ENCODE results near the gene TDRD7. TPM values are rescaled to one million over a fixed set of nuclear protein-coding genes. Genes with fewer than 3 reads are reported as not detected.

TDRD7 gene, protein sequence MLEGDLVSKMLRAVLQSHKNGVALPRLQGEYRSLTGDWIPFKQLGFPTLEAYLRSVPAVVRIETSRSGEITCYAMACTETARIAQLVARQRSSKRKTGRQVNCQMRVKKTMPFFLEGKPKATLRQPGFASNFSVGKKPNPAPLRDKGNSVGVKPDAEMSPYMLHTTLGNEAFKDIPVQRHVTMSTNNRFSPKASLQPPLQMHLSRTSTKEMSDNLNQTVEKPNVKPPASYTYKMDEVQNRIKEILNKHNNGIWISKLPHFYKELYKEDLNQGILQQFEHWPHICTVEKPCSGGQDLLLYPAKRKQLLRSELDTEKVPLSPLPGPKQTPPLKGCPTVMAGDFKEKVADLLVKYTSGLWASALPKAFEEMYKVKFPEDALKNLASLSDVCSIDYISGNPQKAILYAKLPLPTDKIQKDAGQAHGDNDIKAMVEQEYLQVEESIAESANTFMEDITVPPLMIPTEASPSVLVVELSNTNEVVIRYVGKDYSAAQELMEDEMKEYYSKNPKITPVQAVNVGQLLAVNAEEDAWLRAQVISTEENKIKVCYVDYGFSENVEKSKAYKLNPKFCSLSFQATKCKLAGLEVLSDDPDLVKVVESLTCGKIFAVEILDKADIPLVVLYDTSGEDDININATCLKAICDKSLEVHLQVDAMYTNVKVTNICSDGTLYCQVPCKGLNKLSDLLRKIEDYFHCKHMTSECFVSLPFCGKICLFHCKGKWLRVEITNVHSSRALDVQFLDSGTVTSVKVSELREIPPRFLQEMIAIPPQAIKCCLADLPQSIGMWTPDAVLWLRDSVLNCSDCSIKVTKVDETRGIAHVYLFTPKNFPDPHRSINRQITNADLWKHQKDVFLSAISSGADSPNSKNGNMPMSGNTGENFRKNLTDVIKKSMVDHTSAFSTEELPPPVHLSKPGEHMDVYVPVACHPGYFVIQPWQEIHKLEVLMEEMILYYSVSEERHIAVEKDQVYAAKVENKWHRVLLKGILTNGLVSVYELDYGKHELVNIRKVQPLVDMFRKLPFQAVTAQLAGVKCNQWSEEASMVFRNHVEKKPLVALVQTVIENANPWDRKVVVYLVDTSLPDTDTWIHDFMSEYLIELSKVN
- 11.3 and 14.8 TPM in 2 replicates for total RNA-seq (2014; rRNA removed; shearing (Covaris generic))

DNA sequence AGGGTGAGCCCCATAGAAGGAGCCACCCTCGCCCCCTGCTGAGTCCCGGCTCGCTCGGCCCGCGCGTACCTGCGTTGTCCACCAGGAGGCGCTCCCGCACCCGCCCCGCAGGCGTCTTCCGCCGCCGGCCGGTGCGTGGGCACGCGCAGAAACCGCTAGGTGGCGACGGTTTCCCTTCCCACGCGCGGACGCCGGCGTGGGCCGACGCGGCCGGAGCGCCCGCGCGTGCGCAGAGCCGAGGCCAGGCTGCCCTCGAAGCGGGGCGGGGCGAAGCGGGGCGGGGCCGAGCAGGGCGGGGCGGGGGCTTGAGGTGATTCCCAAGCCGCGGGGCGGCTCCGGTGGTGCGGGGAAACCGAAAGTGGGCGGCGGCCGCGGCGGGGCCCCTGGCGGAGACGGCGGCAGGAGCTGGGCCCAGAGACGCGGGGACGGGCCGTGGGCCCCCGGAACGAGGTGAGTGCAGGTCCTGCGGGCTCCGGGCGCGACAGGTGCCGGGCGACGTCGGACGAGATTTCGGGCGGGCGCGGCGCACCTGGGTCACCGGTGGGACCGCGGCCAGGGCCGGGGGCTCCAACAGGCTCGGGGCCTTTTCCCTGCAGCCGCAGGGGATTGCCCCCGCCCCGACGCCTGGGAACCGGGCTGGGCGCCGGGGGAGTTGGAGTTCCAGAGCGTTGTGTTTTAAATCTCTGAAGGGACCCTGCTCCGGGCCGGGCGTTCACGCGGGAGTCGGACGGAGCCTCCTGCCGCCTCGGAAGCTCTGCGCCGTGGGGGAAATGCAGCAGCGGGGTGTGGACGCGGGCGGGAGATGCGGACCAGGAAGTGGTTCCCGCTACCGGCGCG is at the start of gene TDRD7:
TDRD7 (plus strand) TSS at position 308 of the 837 bp plus-strand sequence. CDS start 16,370 bp downstream, outside the sequence.
- DNase-seq (ENCODE audit: low read depth), result peak; percentile 76

DNA sequence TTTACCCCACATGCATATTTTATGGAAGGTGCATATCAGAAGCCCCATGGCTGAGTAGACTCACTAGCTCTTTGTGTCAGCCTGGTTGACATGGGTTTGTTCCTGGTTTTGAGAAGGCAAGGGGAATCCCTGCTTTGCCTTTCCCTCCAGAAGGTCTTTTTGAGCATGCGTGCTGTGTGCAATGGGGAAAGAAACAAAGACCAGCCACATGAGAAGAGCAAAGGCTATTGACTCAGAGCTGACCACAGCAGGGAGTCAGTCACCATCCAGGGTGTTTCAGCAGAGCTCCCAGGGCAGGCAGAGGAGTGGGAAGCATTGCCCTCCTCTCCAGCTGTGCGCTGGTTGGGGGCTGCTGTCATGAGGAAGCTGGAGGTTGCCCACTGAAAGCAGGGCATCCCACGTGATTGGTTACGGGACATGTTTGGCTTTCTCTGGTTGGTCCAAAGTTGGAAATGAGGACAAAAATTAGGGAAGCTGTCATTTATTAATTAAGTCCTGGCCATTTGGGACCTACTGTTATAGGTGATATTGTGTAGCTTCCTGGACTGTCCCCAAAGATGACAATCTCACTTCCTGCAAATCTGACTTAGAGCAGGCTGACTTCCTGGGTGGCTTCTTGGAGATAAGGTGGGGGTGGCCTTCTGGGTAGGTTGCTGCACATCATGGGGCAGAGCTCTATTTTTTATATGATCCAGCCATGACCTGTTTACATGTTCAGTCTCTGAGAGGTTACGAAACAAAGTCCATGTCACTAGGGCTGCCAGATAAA is 48.9 kb upstream of the TDRD7 start:
- DNase-seq (ENCODE audit: low read depth), result no peak

DNA sequence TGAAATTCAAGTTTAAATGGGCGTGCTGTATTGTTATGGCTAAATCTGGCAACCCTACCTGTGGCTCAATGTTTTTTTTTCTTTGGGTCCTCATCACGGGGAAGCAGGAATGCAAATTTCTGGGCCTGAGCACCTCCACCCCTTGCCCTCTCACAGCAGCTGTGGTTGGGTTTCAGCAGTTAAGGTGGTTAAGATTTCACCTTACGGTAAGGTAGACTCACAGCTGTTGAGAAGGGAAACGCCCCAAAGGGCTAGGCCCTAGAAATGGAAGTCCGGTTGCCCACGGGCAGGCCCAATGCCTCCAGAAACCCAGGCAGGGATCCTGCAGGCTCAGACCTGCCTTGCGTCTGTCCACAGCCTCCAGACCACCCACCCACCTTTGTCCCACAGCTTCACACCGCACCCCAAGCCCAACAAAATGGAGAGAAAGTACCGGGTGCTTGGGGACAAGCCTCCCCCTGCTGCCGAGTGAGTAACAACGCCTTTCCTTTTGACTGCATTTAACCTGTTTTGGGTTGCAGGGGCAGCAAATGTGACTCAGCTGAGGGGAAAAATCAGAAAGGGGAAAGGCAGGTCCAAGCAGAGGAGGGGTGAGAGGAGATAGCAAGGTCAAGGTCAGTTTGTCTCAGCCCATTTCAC is 48.1 kb upstream of the TDRD7 start:
- no peak for DNase-seq (ENCODE audit: low read depth)

DNA sequence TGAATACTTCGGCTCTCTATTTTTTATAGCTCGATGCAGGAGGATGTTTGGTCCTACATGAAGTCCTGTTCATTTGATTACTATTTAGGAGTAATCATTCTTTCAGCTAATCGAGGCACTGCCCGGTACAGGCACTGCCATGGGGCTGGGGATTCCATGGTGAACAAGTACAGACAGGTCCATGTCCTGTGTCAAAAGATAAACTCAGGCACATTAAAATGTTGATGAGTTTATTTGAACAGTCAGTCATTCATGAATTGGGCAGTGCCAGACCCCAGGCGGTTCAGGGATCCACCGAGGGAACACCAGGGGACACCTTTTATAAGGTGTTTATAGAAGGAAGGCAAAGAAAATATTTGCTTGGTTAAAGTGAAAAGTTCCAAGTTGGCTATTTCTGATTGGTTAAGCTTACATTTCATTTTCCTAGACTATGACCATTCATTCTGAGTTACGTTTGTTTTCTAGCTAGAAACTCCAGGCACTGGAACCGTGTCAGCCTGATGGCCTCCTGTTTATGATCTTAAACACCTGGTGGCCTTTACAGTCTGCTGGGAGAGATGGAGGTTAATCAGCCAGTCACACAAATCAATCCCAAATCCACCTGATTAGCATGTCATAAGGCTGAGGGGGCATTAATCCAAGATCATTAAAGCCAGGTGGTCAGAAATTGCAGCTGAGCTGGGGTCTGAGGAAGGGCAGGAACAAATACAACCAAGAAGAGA is 47.0 kb upstream of the TDRD7 start:
- DNase-seq (ENCODE audit: low read depth), result no peak

DNA sequence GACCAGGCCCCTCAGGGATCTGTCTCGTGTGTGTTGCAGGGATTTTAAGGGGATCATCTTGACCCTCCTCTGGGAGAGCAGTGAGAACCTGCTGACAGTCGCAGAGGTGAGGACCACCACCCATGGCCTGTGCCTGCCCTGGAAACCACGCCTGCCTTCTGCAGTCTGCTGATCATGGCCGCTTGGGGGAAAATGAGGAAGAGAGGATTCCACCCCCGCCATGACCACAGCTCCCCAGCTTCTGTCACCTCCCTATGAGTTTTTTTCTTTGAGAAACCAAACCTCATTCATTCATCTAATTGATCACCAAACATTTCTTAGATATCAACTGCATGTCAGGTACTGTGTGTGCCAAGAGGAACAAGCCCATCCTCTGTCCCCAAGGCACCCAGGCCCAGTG is 46.3 kb upstream of the TDRD7 start:
- DNase-seq (ENCODE audit: low read depth), result no peak

DNA sequence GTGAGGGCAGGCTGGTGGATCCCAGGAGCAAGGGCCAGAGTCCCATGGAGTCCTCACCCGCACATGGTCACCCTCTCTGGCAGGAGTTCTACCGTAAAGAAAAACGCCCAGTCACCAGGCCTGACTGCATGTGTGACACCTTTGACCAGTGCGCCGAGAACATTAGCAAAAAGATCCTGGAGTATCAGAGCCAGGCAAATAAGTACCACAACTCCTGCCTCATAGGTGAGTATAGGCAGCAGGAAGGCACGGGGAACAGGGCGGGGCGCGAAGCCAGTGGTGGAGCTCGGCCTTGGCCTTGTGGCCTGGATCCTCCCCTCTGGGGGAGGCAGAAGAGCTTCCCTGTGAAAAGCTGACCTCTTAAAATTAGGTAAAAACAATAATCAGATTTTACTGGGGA is 45.4 kb upstream of the TDRD7 start:
- no peak for DNase-seq (ENCODE audit: low read depth)

DNA sequence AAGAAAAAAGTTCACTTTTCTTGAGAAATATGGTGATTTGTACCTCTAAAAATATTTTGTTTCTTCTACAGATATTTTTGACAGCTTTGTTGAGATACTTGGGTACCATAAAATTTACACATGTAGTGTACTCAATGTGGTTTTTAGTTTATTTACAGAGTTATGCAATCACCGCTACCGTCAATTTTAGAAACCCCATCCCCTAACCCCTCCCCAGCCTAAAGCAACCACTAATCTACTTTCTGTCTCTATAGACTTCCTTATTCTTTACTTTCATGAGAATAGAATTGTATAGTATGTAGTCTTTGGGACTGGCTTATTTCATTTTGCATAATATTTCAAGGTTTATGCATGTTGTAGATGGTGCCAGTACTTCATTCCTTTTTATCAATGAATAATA is 45.0 kb upstream of the TDRD7 start:
- DNase-seq (ENCODE audit: low read depth), result no peak

DNA sequence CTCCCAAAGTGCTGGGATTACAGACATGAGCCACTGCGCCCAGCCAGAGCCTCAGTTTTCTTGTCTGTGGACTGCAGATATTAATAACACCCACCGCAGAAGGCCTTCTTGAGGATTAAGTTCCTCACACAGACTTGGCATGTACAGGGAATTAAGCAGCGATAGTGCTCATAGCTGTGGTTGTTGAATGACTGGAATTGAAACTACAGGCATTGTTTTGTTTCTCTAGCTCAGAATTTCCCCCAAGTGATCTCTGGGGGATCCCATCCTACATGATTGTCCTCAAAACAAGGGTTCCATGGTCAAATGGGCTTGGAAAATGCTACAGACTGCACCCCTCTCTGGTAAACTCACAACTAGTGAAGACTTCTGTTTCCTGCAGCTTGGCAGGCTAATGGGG is 44.2 kb upstream of the TDRD7 start:
- DNase-seq (ENCODE audit: low read depth), result no peak

DNA sequence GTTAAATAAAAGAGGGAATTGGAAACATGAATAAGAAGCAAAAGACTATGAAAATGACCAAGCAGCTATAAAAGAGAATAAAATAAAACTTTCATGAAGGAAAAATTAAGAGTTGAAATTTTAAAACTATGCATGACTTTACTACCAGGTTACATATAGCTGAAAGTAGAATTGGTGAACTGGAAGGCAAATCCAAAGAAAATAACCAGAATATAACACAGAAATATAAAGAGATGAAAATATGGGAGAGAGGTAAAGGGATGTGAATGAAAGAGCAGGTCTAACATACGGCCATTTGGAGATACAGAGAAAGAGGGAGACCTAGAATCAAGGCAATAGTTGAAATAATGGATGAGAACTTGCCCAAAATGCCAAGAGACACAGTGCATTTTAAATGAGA is 42.9 kb upstream of the TDRD7 start:
- no peak for DNase-seq (ENCODE audit: low read depth)

DNA sequence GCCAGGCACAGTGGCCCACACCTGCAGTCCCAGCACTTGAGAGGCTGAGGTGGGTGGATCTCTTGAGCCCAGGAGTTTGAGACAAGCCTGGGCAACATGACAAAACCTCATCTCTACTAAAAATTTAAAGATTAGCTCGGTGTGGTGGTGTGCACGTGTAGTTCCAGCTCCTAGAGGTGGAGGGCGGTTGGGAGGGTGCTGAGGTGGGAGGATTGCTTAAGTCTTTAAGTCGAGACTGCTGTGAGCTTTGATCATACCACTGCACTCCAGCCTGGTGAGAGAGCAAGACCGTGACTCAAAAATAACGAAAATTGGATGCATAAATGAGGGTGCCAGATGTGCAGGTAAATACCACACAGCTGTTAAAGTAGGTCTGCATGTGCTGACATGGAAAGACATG is 39.3 kb upstream of the TDRD7 start:
- no peak for DNase-seq (ENCODE audit: low read depth)

DNA sequence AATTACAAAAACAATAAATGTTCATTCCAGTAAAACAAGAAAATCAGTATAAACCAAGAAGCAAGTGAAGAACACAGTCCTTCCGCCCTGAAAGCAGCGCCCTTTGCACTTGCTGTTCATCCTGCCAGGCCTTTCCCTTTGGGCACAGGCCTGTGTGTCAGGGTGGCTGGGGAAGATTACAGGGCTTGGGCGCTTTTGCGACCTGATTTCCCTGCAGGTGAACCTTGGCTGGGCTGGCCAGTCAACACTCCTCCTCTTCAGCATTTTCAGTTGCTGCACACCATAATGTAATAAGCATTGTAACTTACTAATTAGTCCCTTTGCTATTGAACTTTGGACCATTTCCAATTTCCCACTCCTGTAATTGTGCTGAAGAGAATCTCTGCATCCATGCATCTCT is 38.6 kb upstream of the TDRD7 start:
- DNase-seq (ENCODE audit: low read depth), result no peak

DNA sequence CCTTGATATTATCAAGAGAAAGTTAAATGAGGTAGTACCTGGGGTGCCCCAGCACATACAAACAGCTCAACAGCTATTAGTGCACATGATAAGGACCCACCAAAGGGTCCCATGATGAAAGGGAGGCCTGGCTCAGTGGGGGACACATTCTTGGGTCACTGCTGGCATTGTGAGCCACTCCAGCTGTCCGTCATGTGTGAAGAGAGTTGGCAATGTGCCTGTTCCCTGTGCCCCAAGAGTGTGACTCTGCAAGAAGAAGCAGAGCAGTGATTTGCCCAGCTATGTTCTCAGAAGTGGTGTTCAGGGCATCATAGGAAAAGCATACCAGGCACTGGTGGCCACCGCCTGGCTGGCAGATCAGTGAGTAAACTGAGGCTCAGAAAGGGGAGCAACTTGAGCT is 37.1 kb upstream of the TDRD7 start:
- DNase-seq (ENCODE audit: low read depth), result no peak

DNA sequence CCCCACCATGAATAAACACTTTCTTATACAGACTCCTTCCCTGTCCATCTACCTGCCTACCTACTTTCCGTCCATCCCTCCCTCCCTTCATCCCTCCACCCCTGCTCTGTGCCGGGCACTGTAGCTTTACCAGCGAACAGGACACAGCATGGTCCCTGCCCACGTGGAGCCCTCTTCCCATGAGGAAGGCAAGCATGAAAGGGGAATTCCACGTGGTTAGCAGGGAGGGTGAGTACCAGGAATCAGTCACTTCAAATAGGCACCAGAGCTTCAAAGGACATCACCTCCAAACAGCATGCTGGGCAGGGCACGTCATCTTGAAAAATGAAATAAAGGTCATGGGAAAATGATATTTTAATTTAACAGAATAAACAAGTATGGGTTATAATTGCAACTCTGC is 35.0 kb upstream of the TDRD7 start:
- DNase-seq (ENCODE audit: low read depth), result no peak

DNA sequence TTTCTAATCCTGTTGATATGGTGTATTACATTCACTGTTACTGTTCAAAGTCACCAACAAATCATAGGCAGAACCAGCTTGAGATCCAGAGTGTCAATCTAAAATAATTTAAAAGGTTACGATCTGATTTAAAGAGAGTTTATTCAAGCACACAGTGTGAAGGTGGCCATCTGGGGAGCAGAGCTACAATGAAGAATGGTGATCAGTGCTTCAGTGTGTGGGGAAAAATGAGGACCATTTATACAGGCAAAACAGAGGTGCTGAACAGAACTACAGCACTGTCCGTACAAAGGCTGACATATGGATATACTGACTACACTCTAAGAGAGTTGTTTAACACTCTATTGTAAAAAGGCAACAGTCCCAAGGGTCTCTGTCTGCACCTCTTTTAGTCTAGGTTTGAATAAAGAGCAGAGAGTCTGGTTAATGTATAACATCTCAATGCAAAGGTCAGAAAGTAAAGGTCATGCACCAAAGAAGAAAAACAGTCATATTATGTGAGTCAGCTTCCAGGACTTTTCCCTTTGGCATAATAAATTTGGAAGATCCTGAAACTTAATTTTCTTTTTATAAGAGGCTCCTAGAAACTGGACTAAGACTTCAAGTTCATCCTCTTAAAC is 29.7 kb upstream of the TDRD7 start:
- no peak for DNase-seq (ENCODE audit: low read depth)

DNA sequence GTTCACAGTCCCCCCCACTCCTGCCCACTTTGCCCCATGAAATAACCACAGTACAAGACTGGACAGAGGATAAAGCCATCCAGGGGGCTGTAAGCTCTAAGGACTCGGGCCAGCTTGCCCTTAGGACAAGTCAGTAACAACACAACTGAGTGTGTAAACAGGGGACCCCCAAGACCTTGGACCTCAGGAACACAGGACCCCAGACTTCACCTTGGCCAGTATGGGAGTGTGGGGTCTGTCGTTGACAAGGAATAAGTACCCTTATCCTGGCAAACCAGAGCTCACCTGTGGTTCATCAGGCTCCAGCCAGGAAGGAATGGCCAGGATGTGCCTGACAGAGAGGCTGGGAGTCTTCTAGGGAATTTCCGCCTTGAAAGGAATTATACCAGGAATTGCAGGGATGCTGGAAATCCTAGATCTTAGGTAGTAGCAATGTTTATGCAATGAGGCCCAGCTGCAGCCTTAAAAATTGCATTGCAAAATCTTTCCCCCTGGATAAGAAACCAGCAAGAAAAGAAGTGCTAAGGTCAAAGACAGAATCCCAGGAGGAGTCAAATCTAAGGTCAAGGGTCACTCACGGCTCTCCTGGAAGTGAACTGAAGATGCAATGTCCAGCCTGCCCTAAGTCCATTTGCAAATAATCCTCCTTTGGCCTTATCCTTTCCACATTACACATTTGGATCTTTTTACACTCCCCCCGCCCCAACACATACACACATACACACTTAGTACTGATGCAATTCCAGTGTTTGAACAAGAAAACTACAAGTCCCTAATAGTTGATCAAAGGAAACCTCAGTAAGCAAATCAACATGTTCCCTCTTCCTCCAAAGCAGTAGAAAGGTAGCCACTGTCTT is 27.3 kb upstream of the TDRD7 start:
- no peak for DNase-seq (ENCODE audit: low read depth)

DNA sequence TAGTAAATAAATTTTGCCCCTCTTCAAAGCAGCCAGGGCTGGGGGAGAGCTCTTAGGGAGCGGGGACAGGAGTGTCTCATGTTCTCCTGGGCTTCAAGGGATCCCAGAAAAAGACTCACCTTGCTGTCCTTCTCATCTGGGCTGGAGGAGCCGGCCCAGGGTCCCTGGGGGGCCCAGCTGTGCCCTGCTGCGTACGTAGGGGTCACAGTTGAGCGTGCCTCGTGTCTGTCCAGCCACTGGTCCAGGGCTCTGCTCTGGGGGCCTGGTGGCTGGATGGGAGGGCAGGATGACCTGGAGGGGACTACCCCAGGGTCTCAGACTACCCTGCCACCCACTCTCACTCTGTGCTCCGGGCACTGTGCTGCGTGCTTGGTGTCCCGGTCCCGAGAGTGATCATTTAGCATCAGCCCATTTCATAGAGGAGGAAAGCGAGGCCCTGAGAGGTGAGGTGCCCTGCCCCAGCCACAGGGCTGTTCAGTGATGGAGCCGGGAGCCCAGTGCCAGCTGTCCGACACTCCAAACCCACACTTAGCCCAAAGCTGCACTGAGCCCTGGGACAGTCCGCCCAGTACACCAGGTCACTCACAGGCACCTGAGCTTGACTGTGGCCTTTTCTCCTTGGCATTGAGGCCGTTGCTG is 26.2 kb upstream of the TDRD7 start:
- DNase-seq (ENCODE audit: low read depth), result no peak

DNA sequence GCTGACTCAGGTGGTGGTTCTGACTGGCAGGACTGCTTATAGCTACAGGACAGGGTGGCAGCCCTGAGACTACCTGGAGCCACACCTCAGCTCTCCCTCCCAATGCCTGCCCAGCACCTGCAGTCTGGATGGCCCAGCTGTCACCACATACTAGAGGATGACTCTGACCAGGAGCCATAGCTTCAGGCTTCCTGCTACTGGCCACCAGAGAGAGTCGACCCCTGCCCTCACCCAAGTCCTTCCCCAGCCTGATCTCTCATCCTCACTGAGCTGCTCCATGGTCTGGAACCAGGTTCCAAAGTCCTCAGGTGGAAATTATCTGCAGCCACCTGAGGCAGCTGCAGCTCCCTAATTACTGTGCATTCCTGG is 25.6 kb upstream of the TDRD7 start:
- DNase-seq (ENCODE audit: low read depth), result no peak

Measured in RPMI7951 (cell line).